Caco-2 (cell line): ENCODE measurements around the gene STAT1. TPM values are rescaled to one million over a fixed set of nuclear protein-coding genes. Genes with fewer than 3 reads are reported as not detected.
A peak's percentile ranks its signal among the peaks of the same experiment; 100 is the strongest.

ENCODE experiments used
- BruUV-seq: library from RNA; stranded (reverse); fragments of 400-500 nt; replicated peaks from 2 replicates; lab custom pipeline; 2021; lab: Mats Ljungman, UMichigan
- CTCF ChIA-PET: fragments of 300-600 bp; sonication (Branson Sonifier 250); formaldehyde crosslinking; loops from one replicate; lab custom pipeline; 2022; ENCODE audit warnings: antibody characterized with exemption; lab: Charles Lee
- POLR2A ChIA-PET: fragments of 300-600 bp; sonication (Branson Sonifier 250); formaldehyde crosslinking; loops from one replicate; lab custom pipeline; 2022; ENCODE audit warnings: antibody characterized with exemption; lab: Charles Lee
- DNase-seq, 2 experiments: peaks; one replicate each; pipeline versions ENCODE4 v3.0.0 to v3.0.0-alpha.2; 2020 to 2022
- H3K27me3 ChIP-seq: replicated peaks from 2 replicates; pipeline ENCODE4 v1.6.0; 2011; ENCODE audit warnings: low read length; ENCODE audit not compliant: control insufficient read depth, insufficient read depth
- H3K36me3 ChIP-seq: 2 replicates; pipeline ENCODE4 v1.5.1; 2011; ENCODE audit warnings: low read length; ENCODE audit not compliant: control insufficient read depth, insufficient read depth
- H3K4me1 ChIP-seq: fragments of 250-450 bp; sonication (Bioruptor Pico); 2 replicates; pipeline ENCODE4 v1.5.1; 2020; ENCODE audit warnings: mild to moderate bottlenecking
- H3K4me3 ChIP-seq: 2 replicates; pipeline ENCODE4 v1.5.1; 2011; ENCODE audit warnings: low read depth, mild to moderate bottlenecking, control low read depth, low read length
- H3K9me3 ChIP-seq: fragments of 250-450 bp; sonication (Bioruptor Pico); 2 replicates; pipeline ENCODE4 v1.5.1; 2020; ENCODE audit warnings: mild to moderate bottlenecking, moderate library complexity
- H3K27ac Mint-ChIP-seq: one replicate; pipeline ENCODE4 v1.8.0; 2022; ENCODE audit warnings: mixed read lengths; ENCODE audit not compliant: unreplicated experiment
- H3K27me3 Mint-ChIP-seq: one replicate; pipeline ENCODE4 v1.8.0; 2022; ENCODE audit warnings: mixed read lengths; ENCODE audit not compliant: insufficient read depth, unreplicated experiment
- H3K36me3 Mint-ChIP-seq: one replicate; pipeline ENCODE4 v1.8.0; 2022; ENCODE audit warnings: mild to moderate bottlenecking, mixed read lengths; ENCODE audit not compliant: insufficient read depth, unreplicated experiment
- H3K4me1 Mint-ChIP-seq: one replicate; pipeline ENCODE4 v1.8.0; 2022; ENCODE audit warnings: low read depth, mixed read lengths; ENCODE audit not compliant: unreplicated experiment
- H3K4me3 Mint-ChIP-seq: one replicate; pipeline ENCODE4 v1.8.0; 2022; ENCODE audit warnings: mild to moderate bottlenecking, moderate library complexity, mixed read lengths; ENCODE audit not compliant: unreplicated experiment
- H3K9me3 Mint-ChIP-seq: one replicate; pipeline ENCODE4 v1.8.0; 2022; ENCODE audit warnings: mixed read lengths; ENCODE audit not compliant: unreplicated experiment
- CTCF ChIP-seq, 2 experiments: fragments of 200-600 bp in 1 of 2; IDR thresholded peaks; 1 replicate in 1 of 2; 2 replicates in 1 of 2; pipeline versions ENCODE4 v1.5.1 to v1.8.0; 2011 to 2022; ENCODE audit warnings: antibody characterized with exemption in 1 of 2, control low read depth in 1 of 2, inconsistent platforms in 1 of 2, low read depth in 1 of 2, low read length in 1 of 2, mild to moderate bottlenecking in 1 of 2, moderate library complexity in 1 of 2; ENCODE audit not compliant: insufficient read depth in 1 of 2, severe bottlenecking in 1 of 2, unreplicated experiment in 1 of 2
- intact Hi-C: fragments of 100-400 bp; cut with micrococcal nuclease; formaldehyde crosslinking; loops from one replicate; pipeline ENCODE4 v1.10.0; 2022; ENCODE audit not compliant: unreplicated experiment
- total RNA-seq: library from RNA; stranded (reverse); gene quantifications from 2 replicates; pipeline ENCODE4 v1.2.3, GENCODE V29; 2022

Gene STAT1
- total RNA-seq, 1 experiment from 2014 or later: 126 TPM

DNA sequence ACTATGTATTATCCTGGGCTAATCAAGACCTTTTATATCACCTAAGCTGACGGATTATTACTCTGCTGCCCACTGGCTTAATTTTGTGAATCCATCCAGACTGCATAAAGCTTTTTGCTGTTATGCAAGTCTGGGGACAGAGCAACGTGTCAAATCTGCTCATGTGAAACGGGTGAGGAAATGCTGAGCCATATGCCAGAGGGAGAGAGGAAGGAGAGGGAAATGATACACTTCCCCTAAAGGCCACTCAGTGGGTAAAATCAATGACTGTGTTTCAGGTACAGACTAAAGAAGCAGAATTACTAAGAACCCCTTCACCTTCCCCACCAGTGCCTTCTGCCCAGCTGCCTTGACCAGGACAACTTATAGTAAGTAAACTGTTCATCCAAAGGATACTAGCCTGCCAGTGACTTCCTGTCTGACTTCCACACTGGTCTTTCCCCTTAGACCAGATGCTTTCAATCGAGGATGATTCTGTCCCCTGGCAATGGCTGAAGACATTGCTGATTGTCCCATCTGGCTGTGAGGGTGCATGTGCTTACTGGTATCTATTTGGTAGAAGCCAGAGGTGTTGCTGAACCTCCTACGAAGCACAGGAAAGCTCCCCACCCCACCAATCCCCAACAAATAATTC lies 43.0 kb downstream of the STAT1 start:
- H3K27me3 Mint-ChIP-seq: no peaks in the 10 kb centered on the region
- no peak overlapping the region for H3K4me3 Mint-ChIP-seq
- ChIA-PET POLR2A (no interaction called here), CTCF (no interaction called here)
- no peak for DNase-seq
- H3K4me1 Mint-ChIP-seq: peaks cover 7% of the 10 kb centered on the region
- intact Hi-C loops: no loop called here
- H3K27ac Mint-ChIP-seq: peak overlapping the region; percentile 48
- Histone ChIP-seq H3K4me1 (peaks cover 6% of the 10 kb centered on the region; the same call in 1 of the 2 replicates), H3K27me3 (no peaks in the 10 kb centered on the region; the same call in 1 of the 2 replicates), H3K9me3 (no peaks in the 10 kb centered on the region), H3K4me3 (no peak overlapping the region), H3K36me3 (peaks cover 6% of the 10 kb centered on the region)
- BruUV-seq: no TSS peak
- H3K36me3 Mint-ChIP-seq: peaks cover 85% of the 10 kb centered on the region
- no peak for TF ChIP-seq CTCF (IDR thresholded peaks at IDR 0.05; ENCODE audit: insufficient read depth in 1 of 2, low read depth in 1 of 2, low read length in 1 of 2, severe bottlenecking in 1 of 2, unreplicated experiment in 1 of 2)
- H3K9me3 Mint-ChIP-seq: no peaks in the 10 kb centered on the region

GRCh38 chr2:190970160-190970559 lies 43.8 kb downstream of the STAT1 start:
- no peaks in the 10 kb centered on the region for H3K9me3 ChIP-seq
- CTCF ChIA-PET: no interaction called here
- no peak overlapping the region for H3K4me3 ChIP-seq
- no peaks in the 10 kb centered on the region for H3K27me3 Mint-ChIP-seq
- peaks cover 6% of the 10 kb centered on the region; the same call in 1 of the 2 replicates for H3K4me1 ChIP-seq
- H3K4me1 Mint-ChIP-seq: peaks cover 7% of the 10 kb centered on the region
- no peak overlapping the region for H3K27ac Mint-ChIP-seq
- DNase-seq: no peak
- peaks cover 6% of the 10 kb centered on the region for H3K36me3 ChIP-seq
- peaks cover 77% of the 10 kb centered on the region for H3K36me3 Mint-ChIP-seq
- POLR2A ChIA-PET: no interaction called here
- TF ChIP-seq CTCF (IDR thresholded peaks at IDR 0.05; ENCODE audit: insufficient read depth in 1 of 2, low read depth in 1 of 2, low read length in 1 of 2, severe bottlenecking in 1 of 2, unreplicated experiment in 1 of 2): no peak
- H3K4me3 Mint-ChIP-seq: no peak overlapping the region
- no peaks in the 10 kb centered on the region for H3K9me3 Mint-ChIP-seq
- intact Hi-C loops: no loop called here
- no TSS peak for BruUV-seq
- H3K27me3 ChIP-seq: no peaks in the 10 kb centered on the region; the same call in 1 of the 2 replicates

DNA sequence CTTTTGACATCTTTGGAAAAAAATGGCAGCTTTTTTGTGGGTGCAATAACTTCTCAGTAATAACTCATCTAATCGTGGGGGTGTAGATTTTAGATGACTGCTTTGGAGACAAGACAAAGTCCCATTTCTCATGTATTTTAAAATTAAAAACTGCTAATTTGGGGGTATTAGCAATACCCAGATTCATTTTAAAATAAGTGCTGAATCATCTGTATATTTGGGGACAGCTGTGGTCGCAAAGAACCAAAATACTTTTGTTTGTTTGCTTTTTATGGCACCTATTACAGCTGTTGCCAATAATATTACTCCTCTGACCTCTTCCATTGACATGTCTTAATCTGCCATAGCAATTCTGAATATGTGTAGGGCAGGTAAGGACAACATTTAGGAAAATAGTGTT lies 45.4 kb downstream of the STAT1 start:
- Histone ChIP-seq H3K9me3 (no peaks in the 10 kb centered on the region), H3K27me3 (no peaks in the 10 kb centered on the region; the same call in 1 of the 2 replicates), H3K4me3 (no peak overlapping the region), H3K4me1 (no peaks in the 10 kb centered on the region), H3K36me3 (peaks cover 7% of the 10 kb centered on the region)
- Mint-ChIP-seq H3K9me3 (no peaks in the 10 kb centered on the region), H3K27me3 (no peaks in the 10 kb centered on the region), H3K36me3 (peaks cover 72% of the 10 kb centered on the region), H3K4me3 (no peak overlapping the region), H3K27ac (no peak overlapping the region), H3K4me1 (peaks cover under 1% of the 10 kb centered on the region)
- intact Hi-C loops: no loop called here
- CTCF ChIA-PET: no interaction called here
- POLR2A ChIA-PET: no interaction called here
- no peak for TF ChIP-seq CTCF (IDR thresholded peaks at IDR 0.05; ENCODE audit: insufficient read depth in 1 of 2, low read depth in 1 of 2, low read length in 1 of 2, severe bottlenecking in 1 of 2, unreplicated experiment in 1 of 2)
- DNase-seq: no peak
- no TSS peak for BruUV-seq
